ENCODE data around the gene UQCRC2. TPM values are rescaled to one million over a fixed set of nuclear protein-coding genes. Genes with fewer than 3 reads are reported as not detected.
"Not testable (repeated sequence)": the region's sequence is repeated elsewhere in the genome, so short reads cannot be mapped to it uniquely, and the experiment has no call there.

UQCRC2 gene
- total RNA-seq, 1 donor from 2014 or later, result 483 TPM

DNA sequence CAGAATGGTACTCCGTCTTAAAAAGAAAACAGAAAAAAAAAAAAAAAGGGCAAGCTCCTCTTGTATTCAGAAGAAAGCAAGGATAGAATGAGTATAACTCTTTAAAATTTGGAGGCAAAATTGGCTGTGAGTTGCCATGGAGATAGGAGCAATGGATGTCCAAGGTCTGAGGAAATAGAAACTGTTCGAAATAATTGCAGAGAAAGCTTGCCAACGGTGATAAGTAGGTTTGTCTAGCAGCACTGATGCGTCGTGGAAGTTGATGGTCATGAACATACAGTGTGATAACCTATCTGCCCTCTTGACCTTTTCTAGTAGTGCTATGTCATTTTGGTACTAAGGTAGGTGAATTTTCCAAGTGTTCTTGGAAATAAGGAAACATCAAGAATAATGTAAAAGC lies 57.7 kb downstream of the UQCRC2 start:
- no peak for DNase-seq

DNA sequence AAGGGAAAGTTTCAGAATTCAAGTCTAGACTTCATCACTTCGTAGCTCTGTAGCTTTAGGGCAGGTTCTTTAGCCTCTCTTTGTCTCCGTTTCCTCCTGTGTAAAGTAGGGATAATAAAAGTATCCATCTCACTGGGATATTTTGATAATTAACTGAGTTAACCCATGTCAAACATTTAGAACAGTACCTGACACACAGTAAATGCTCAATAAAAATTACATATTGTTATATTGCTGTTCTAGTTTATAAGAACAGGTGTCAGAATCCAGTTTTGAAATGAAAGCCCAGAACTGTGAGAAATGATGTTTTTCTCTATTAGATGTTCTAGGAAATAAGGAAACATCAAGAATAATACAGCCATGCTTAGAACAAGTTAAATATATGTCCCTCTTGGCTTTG lies 59.1 kb downstream of the UQCRC2 start:
- no peak for DNase-seq

DNA sequence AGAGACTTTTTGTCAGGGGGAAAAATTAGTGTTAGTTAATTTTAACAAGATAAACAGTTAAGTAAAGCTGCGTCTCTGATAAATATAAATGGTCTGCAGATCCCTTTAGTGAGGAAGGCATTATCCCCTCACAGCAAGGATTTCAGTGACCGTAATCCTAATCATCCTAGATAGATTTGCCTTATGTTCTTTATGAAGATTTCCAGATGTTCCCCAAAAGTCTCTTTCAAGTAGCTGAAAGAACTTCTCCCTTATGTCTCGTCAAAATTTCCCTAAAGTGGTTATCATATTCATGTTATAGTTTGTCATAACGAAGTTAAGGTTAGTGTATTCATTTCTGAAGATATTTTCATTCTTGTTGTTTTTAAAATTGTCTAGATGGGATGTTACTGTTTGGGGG lies 60.3 kb downstream of the UQCRC2 start:
- no peak for DNase-seq

DNA sequence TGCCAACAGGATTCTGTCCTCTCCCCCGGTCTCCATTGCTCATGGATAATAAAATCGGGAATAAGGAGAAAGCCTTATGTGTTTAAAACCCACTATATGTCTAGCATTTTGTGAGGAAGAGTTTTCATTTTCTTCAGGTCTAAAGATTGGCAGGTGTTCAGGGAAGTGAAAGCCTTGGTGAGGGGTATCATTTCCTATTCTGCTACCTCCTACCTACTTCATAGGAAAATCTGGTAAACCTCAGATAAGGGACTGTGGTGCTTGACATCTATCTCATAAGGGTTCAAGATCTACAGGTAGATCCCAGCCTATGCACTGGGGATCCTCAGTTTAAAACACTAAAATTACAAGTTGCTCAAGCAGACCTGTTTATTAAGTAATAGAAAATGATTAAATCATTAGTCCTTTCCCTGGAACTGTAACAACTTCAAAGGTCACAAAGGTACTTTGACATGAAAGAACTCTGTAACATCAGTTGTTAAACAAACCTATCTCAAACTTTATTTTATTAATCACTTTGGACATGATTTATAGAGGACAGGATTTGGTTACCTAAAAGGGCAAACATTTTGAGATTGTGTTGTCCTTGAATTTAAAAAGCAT lies 61.2 kb downstream of the UQCRC2 start:
- no peak for DNase-seq

DNA sequence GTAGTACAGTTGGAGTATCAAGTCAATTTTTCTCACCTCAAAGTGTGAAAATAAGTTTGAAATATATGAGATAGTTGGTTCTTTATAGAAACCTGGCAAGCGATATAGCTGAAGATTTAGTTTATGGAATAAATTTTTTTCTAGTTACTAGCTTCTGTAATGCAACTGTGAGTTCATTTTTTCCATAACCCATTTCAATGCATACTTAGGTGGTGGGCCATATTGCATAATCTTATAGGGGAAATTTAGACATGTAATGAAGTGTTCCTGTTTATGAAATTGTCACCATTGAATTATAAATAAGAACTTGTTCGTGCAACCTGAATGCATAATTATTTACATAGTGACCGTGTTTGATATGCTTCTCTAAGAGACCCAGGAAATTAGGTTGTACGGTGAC lies 63.8 kb downstream of the UQCRC2 start:
- DNase-seq, result no peak

DNA sequence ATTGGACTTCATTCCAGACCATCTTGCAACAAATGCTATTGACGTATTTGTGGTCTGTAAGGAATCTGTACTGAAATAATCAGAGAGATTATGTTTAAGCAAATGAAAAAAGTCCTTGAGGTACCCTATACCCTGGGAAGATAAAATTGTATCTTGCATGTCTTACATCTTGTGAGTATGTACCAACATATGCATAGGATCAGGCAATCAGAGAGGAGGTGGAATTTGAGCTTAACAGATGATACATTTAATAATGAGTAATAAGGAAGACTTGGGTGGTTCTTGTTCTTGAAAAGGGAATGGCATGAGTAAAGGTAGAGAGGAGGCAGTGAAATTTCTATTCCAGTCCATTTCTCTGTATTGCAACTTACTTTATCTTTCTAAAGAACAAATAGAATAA lies 65.4 kb downstream of the UQCRC2 start:
- DNase-seq, result no peak

DNA sequence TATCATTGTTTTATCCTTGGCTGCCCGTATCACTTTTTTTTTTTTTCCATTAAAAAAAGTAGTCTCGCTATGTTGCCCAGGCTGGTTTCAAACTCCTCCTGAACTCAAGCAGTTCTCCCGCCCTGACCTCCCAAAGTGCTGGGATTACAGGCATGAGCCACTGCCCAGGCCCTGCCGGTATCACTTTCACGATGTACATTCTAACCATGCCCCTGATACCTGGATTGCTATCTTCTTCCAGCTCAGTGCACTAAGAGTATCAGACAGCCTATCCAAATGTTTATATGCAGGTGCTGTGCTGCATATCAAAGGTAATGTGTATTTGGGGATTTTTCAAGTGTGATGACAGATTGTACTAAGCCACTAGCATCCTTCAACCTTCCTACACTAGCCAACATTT lies 69.0 kb downstream of the UQCRC2 start:
- no peak for DNase-seq

DNA sequence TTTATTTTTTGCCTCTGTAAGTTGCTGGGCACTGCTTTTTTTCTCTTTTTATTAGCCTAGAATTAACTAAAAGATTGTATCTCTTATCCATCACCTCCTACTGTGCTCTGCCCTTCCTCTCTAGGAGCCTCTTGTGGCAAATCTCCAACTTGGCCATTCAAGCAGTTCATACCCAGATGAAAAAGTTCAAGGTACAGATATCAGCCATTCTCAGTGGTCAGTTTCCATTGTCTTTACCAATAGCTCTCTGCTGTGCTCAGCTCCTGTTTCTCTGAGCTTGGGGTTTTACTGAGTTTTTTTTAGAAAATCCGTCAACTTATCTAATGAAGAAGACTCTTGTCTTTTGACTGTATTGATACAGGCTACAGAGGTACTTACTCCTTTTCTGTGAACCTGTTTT lies 70.3 kb downstream of the UQCRC2 start:
- DNase-seq, result no peak

DNA sequence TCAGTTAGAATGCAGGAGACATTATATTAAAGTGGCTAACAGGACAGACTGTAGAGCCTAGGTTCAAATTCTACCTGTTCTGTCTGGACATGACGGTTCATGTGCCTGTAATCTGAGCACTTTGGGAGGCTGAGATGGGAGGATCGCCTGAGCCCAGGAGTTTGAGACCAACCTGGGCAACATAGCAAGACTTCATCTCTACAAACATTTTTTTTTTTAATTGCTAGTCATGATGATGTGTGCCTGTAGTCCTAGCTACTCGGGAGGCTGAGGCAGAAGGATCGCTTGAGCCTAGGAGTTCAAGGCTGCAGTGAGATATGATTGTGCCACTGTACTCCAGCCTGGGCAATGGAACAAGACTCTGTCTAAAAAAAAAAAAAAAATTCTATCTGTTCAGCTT lies 71.6 kb downstream of the UQCRC2 start:
- not testable (repeated sequence) for DNase-seq

DNA sequence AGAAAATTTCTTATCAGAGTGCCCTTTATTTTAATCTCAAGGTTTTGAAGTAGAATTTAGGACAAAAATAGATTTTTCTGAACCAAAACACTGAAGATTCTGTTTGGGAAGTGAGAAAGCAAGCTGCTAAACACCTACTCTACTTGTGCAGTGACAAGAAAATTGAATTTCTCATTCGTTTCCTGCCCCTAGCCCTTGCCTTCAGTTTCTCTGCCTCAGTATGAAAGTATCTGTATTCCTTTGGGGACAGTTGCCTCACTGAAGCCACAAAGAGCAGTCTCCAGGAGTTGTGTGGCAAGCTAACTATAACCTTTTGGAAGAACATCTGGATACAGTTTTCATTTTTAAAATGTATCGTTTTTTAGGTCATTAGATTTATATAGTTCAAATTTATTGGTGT lies 74.5 kb downstream of the UQCRC2 start:
- DNase-seq, result no peak

DNA sequence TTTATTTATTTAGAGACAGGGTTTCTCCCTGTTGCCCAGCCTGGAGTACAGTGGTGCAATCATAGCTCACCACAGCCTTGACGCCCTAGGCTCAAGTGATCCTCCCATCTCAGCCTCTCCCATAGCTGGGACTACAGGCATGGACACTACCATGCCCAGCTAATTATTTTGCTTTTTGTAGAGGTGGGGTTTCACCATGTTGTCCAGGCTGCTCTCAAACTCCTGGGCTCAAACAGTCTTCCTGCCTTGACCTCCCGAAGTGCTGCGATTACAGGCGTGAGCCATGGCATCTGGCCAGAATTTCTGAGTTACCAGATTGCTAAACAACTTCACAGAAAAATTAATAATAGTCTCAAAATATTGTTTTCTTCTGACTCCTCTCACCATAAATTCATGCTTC lies 76.5 kb downstream of the UQCRC2 start:
- DNase-seq, result no peak

DNA sequence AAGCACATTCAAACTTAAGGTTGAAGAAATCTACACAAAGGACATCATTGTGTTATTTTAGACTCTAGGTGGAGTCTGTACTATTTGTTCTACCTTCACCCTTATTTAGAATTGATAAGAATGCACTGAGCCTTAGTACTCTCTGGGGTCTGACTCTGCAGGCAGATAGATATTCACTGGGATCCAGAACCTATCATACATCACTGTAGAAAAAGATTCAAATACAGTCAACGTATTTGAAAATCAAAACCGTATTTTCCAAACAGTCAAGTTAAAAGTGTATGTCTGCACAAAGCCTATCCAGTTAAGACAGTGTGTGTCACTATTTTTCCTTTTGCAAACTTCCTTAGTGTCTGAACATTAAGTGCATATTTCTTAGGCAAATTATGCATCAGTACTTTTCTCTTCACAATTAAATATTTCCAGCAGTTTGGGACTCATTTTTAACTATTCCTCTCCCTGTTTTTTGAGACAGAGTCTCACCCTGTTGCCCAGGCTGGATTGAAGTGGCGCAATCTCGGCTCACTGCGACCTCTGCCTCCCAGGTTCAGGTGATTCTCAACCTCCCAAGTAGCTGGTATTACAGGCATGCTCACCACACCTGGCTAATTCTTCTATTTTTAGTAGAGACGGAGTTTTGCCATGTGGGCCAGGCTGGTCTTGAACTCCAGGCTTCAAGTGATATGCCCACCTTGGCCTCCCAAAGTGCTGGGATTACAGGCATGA lies 77.1 kb downstream of the UQCRC2 start:
- no peak for DNase-seq

DNA sequence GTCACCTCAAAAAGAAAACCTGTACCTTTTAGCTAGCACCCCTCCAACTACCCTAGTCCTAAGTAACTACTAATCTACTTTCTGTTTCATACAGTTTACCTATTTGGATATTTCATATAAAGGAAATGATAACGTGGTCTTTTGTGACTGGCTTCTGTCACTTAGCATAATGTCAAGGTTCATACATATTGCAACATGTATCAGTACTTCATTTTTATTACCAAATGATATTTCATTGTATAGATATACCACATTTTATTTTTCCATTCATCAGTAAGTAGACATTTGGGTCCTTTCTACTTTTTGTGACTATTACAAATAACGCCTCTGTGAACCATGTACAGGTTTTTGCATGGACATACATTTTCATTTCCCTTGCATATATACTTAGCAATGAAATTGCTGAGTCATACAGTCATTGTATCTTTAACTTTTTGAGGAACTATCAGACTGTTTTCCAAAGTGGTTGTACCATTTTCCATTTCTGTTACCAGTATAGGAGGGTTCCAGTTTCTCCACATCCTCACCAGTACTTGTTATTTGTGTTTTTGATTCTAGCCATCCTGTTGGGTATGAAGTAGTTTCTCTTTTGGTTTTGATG lies 78.4 kb downstream of the UQCRC2 start:
- DNase-seq, result no peak

Other genes with a start within 250 kb of the UQCRC2 start
- 53.0 TPM for gene NPIPB4, start 95.6 kb upstream of the UQCRC2 start, total RNA-seq
- gene PDZD9, start 47.8 kb downstream of the UQCRC2 start, total RNA-seq, result not detected
- 20.9 TPM for gene MOSMO, start 54.8 kb downstream of the UQCRC2 start, total RNA-seq
- gene VWA3A, start 139.2 kb downstream of the UQCRC2 start, total RNA-seq, result not detected
- gene SDR42E2, start 209.1 kb downstream of the UQCRC2 start, total RNA-seq, result not detected